Measurements from ENCODE around the gene CEP135.

- TF ChIP-seq CTCF (IDR thresholded peaks at IDR 0.05) (no peak), POLR2A (IDR thresholded peaks at IDR 0.05) (no peak)
These were observed 113.4 kb downstream of the CEP135 start for GRCh38 chr4:56062106-56062505.

Measured in uterus (tissue), 2 donors.